Measurements from ENCODE around the gene VPS13D. TPM values are rescaled to one million over a fixed set of nuclear protein-coding genes. Genes with fewer than 3 reads are reported as not detected.

The VPS13D gene
- polyA plus RNA-seq, 1 of the 3 experiments (the other 2 are of a cell fraction): 15.0 TPM

DNA sequence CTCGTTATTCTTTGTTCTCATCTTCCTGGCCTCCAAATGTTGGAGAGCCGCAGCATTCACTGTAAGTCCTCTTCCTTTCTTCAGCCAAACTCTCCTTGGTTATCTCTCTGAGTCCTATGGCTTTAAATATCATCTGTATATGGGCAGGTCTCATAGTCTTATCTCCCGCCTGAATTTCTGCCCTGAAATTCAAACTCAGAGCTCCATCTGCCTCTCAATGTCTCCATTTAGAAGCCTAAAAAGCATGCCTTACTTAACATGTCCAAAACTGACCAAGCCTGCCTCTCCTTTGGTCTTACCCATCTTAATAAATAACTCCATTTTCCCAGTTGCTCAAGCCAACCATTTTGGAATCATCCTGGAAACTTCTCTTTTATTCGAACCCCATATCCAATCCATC is 307.5 kb downstream of the VPS13D start:
- TF ChIP-seq SMC3 (IDR thresholded peaks at IDR 0.05; ENCODE audit: low read depth, low read length): no peak
- TF ChIP-seq, protein P1, sequence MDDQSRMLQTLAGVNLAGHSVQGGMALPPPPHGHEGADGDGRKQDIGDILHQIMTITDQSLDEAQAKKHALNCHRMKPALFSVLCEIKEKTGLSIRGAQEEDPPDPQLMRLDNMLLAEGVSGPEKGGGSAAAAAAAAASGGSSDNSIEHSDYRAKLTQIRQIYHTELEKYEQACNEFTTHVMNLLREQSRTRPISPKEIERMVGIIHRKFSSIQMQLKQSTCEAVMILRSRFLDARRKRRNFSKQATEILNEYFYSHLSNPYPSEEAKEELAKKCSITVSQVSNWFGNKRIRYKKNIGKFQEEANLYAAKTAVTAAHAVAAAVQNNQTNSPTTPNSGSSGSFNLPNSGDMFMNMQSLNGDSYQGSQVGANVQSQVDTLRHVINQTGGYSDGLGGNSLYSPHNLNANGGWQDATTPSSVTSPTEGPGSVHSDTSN (IDR thresholded peaks at IDR 0.05): no peak
- TF ChIP-seq, protein P2, sequence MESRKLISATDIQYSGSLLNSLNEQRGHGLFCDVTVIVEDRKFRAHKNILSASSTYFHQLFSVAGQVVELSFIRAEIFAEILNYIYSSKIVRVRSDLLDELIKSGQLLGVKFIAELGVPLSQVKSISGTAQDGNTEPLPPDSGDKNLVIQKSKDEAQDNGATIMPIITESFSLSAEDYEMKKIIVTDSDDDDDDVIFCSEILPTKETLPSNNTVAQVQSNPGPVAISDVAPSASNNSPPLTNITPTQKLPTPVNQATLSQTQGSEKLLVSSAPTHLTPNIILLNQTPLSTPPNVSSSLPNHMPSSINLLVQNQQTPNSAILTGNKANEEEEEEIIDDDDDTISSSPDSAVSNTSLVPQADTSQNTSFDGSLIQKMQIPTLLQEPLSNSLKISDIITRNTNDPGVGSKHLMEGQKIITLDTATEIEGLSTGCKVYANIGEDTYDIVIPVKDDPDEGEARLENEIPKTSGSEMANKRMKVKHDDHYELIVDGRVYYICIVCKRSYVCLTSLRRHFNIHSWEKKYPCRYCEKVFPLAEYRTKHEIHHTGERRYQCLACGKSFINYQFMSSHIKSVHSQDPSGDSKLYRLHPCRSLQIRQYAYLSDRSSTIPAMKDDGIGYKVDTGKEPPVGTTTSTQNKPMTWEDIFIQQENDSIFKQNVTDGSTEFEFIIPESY (IDR thresholded peaks at IDR 0.05; ENCODE audit: borderline replicate concordance, low read depth): no peak
- TF ChIP-seq FOXM1 (IDR thresholded peaks at IDR 0.05; ENCODE audit: low read depth): no peak
- no peak for TF ChIP-seq SIN3A (IDR thresholded peaks at IDR 0.05; ENCODE audit: borderline replicate concordance, low read depth, low read length)
- TF ChIP-seq, protein P3, sequence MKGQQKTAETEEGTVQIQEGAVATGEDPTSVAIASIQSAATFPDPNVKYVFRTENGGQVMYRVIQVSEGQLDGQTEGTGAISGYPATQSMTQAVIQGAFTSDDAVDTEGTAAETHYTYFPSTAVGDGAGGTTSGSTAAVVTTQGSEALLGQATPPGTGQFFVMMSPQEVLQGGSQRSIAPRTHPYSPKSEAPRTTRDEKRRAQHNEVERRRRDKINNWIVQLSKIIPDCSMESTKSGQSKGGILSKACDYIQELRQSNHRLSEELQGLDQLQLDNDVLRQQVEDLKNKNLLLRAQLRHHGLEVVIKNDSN (IDR thresholded peaks at IDR 0.05; ENCODE audit: borderline replicate concordance, low read depth): no peak
- TF ChIP-seq NRF1 (IDR thresholded peaks at IDR 0.05; ENCODE audit: low read depth, low read length): no peak
- no peak for TF ChIP-seq RCOR1 (IDR thresholded peaks at IDR 0.05; ENCODE audit: low read length)
- TF ChIP-seq GABPA (IDR thresholded peaks at IDR 0.05; ENCODE audit: low read depth): no peak
- no peak for TF ChIP-seq FOXJ3 (CRISPR knock-in tag; IDR thresholded peaks at IDR 0.05)
- Histone ChIP-seq H3K9me3 (no peaks in the 10 kb centered on the region), H3F3A (replicated peaks; ENCODE audit: insufficient read depth) (no peaks in the 10 kb centered on the region), H3K36me3 (replicated peaks in 1 of 2; ENCODE audit: control insufficient read depth in 1 of 2, insufficient read depth in 2 of 2, low read length in 1 of 2) (no peaks in the 10 kb centered on the region), H4K20me1 (ENCODE audit: insufficient read depth) (no peaks in the 10 kb centered on the region), H2AFZ (ENCODE audit: low read depth) (no peak overlapping the region), H3K4me3 (ENCODE audit: low read depth in 2 of 2, low read length in 1 of 2) (no peak overlapping the region), H3K79me2 (ENCODE audit: insufficient read depth) (no peaks in the 10 kb centered on the region), H3K9me2 (no peaks in the 10 kb centered on the region), H3K27me3 (ENCODE audit: insufficient read depth) (no peaks in the 10 kb centered on the region), H3K27ac (ENCODE audit: low read depth in 2 of 2, low read length in 1 of 2) (no peak overlapping the region), H3K9ac (no peak overlapping the region), H3K4me1 (ENCODE audit: control insufficient read depth in 1 of 2, insufficient read depth in 2 of 2, low read depth in 1 of 2, low read length in 1 of 2) (peaks cover 0 to 4% of the 10 kb centered on the region in 2 experiments; a peak in 1 of 4 replicates), H3K4me2 (no peak overlapping the region)
- POLR2A ChIA-PET: no interaction called here
- CTCF ChIA-PET: interaction anchor here (1.4 kb wide), 1 partner anchor 198 kb away, joined by 4 read pairs; no protein-coding TSS in a partner anchor
- WGBS (ENCODE audit: low lambda C conversion rate): 91% methylated on average over 4 of the region's 4 CpGs
- DNase-seq: no peak

DNA sequence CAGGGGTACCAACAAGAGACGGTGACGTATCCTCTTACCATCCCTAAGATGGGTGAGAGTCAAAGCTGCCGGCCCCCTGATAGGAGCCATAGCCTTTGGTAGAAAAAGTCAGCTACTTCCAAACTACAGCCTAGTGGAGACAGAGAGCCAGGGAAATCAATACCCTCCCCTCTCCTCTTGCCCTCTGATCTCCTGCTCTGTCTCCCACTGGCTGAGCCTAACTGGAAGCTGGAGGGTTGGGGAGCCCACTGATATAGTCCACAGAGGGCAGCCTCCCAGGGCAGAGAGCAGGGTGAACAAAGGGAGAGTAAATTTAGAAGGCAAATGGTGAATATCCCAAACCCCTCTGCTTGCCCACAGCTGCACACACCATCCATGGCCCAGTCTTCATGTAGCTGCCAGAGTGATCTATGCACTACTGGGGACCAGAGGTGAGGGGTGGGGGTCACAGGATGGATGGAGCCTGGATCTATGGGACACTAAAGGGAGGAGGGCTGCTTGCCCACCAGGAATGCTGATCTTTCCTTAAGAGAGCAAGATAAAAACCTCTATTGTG is 308.2 kb downstream of the VPS13D start:
- Histone ChIP-seq H3K27me3 (ENCODE audit: insufficient read depth) (no peaks in the 10 kb centered on the region), H3K9me3 (no peaks in the 10 kb centered on the region), H3K4me1 (ENCODE audit: control insufficient read depth in 1 of 2, insufficient read depth in 2 of 2, low read depth in 1 of 2, low read length in 1 of 2) (peaks cover 0 to 4% of the 10 kb centered on the region in 2 experiments; a peak in 1 of 4 replicates), H3K27ac (ENCODE audit: low read depth in 2 of 2, low read length in 1 of 2) (no peak overlapping the region), H4K20me1 (ENCODE audit: insufficient read depth) (no peaks in the 10 kb centered on the region), H3F3A (replicated peaks; ENCODE audit: insufficient read depth) (no peaks in the 10 kb centered on the region), H3K4me3 (ENCODE audit: low read depth in 2 of 2, low read length in 1 of 2) (no peak overlapping the region), H3K9ac (no peak overlapping the region), H3K79me2 (ENCODE audit: insufficient read depth) (no peaks in the 10 kb centered on the region), H3K36me3 (replicated peaks in 1 of 2; ENCODE audit: control insufficient read depth in 1 of 2, insufficient read depth in 2 of 2, low read length in 1 of 2) (no peaks in the 10 kb centered on the region), H3K9me2 (no peaks in the 10 kb centered on the region), H2AFZ (ENCODE audit: low read depth) (no peak overlapping the region), H3K4me2 (no peak overlapping the region)
- TF ChIP-seq ELF1 (IDR thresholded peaks at IDR 0.05) (no peak), MEF2A (IDR thresholded peaks at IDR 0.05; ENCODE audit: borderline replicate concordance, low read depth) (no peak), RXRA (IDR thresholded peaks at IDR 0.05; ENCODE audit: borderline replicate concordance, low read depth) (no peak), FOXM1 (IDR thresholded peaks at IDR 0.05; ENCODE audit: low read depth) (no peak), GABPA (IDR thresholded peaks at IDR 0.05; ENCODE audit: low read depth) (no peak), RAD21 (IDR thresholded peaks at IDR 0.05; ENCODE audit: low read length) (no peak), TAF1 (IDR thresholded peaks at IDR 0.05; ENCODE audit: borderline replicate concordance, low read depth, low read length) (no peak), TEAD4 (IDR thresholded peaks at IDR 0.05; ENCODE audit: borderline replicate concordance, insufficient read depth) (no peak), NRF1 (IDR thresholded peaks at IDR 0.05; ENCODE audit: low read depth, low read length) (no peak), POLR2AphosphoS5 (IDR thresholded peaks at IDR 0.05; ENCODE audit: low read depth, low read length) (no peak), NFIC (IDR thresholded peaks at IDR 0.05; ENCODE audit: borderline replicate concordance) (no peak)
- TF ChIP-seq, protein P2 (IDR thresholded peaks at IDR 0.05; ENCODE audit: borderline replicate concordance, low read depth): no peak
- POLR2A ChIA-PET: no interaction called here
- WGBS (ENCODE audit: low lambda C conversion rate): 91% methylated on average over 3 of the region's 3 CpGs
- CTCF ChIA-PET: interaction anchor here (1.4 kb wide), 1 partner anchor 198 kb away, joined by 4 read pairs; no protein-coding TSS in a partner anchor
- no peak for DNase-seq

Data from SK-N-SH (cell line).